ENCODE measurements around the gene SDR42E1.

The SDR42E1 gene

DNA sequence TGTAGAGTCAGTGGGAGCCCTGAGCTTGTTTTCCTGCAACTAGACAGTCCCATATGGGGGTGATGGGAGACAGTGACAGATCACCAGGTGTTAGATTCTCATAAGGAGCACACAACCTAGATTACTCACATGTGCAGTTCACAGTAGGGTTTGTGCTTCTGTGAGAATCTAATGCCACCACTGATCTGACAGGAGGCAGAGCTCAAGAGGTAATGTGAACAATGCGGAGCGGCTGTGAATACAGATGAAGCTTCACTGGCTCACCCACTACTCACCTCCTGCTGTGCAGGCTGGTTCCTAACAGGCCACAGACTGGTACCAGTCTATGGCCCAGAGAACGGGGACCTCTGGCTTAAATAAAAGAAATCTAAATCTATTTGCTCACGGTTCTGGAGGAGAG, 13.6 kb upstream of the SDR42E1 start:
- Histone ChIP-seq H3K4me3 (IDR thresholded peaks at IDR 0.05; ENCODE audit: insufficient read depth, low read depth, low read length) (no peak overlapping the region), H3K27me3 (ENCODE audit: insufficient read depth, low read depth) (no peaks in the 10 kb centered on the region), H3K27ac (no peak overlapping the region), H3K36me3 (ENCODE audit: insufficient read depth) (no peaks in the 10 kb centered on the region), H3K4me1 (ENCODE audit: low read depth, poor library complexity, severe bottlenecking) (no peaks in the 10 kb centered on the region), H3K4me2 (no peak overlapping the region), H3K9ac (no peak overlapping the region), H4K20me1 (ENCODE audit: insufficient read depth) (no peaks in the 10 kb centered on the region), H3K79me2 (ENCODE audit: insufficient read depth, low read depth) (no peaks in the 10 kb centered on the region), H2AFZ (ENCODE audit: low read depth) (no peak overlapping the region)
- TF ChIP-seq, protein P1, sequence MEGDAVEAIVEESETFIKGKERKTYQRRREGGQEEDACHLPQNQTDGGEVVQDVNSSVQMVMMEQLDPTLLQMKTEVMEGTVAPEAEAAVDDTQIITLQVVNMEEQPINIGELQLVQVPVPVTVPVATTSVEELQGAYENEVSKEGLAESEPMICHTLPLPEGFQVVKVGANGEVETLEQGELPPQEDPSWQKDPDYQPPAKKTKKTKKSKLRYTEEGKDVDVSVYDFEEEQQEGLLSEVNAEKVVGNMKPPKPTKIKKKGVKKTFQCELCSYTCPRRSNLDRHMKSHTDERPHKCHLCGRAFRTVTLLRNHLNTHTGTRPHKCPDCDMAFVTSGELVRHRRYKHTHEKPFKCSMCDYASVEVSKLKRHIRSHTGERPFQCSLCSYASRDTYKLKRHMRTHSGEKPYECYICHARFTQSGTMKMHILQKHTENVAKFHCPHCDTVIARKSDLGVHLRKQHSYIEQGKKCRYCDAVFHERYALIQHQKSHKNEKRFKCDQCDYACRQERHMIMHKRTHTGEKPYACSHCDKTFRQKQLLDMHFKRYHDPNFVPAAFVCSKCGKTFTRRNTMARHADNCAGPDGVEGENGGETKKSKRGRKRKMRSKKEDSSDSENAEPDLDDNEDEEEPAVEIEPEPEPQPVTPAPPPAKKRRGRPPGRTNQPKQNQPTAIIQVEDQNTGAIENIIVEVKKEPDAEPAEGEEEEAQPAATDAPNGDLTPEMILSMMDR (conservative IDR thresholded peaks at IDR 0.05; ENCODE audit: low read depth, low read length), result no peak

DNA sequence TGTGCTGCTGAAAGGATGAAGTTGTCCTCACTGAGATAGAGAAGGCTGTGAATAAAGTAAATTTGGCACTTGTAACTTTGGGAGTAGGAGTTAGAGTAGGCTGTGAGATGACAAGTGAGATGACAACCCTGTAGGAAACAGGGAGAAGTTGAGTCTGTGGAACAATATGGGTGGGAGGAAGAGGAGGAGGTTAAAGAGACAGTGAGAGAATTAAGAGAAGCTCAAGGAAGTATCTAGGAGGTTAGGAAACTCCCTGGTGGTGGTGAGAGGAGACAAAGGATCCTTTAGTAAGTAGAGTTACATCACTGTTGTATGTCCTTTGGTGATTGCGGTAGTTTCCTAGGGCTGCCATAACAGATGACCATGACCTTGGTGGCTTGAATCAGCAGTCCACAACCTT, 13.0 kb upstream of the SDR42E1 start:
- Histone ChIP-seq H2AFZ (ENCODE audit: low read depth) (no peak overlapping the region), H3K9ac (no peak overlapping the region), H3K4me3 (IDR thresholded peaks at IDR 0.05; ENCODE audit: insufficient read depth, low read depth, low read length) (no peak overlapping the region), H3K36me3 (ENCODE audit: insufficient read depth) (no peaks in the 10 kb centered on the region), H3K79me2 (ENCODE audit: insufficient read depth, low read depth) (no peaks in the 10 kb centered on the region), H3K27ac (no peak overlapping the region), H3K4me2 (no peak overlapping the region), H3K4me1 (ENCODE audit: low read depth, poor library complexity, severe bottlenecking) (no peaks in the 10 kb centered on the region), H3K27me3 (ENCODE audit: insufficient read depth, low read depth) (no peaks in the 10 kb centered on the region), H4K20me1 (ENCODE audit: insufficient read depth) (no peaks in the 10 kb centered on the region)
- TF ChIP-seq, protein P1 (conservative IDR thresholded peaks at IDR 0.05; ENCODE audit: low read depth, low read length), result no peak

DNA sequence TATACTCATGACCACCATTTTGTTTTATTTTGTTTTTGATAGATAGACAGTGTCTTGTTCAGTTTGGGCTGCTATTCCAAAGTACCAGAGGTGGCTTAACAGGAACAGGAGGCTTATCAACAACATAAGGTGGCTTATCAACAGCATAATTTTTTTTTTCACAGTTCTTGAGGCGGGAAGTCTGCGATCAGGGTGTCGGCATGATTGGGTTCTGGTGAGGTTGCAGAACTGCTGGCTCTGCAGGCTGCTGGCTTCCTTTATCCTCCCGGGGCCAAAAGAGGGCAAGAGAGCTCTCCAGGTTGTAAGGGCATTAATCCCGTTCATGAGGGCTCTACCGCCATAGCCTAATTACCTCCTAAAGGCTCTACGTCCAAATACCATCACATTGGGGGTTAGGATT, 11.9 kb upstream of the SDR42E1 start:
- H3K27me3 ChIP-seq (ENCODE audit: insufficient read depth, low read depth), result no peaks in the 10 kb centered on the region
- H4K20me1 ChIP-seq (ENCODE audit: insufficient read depth), result no peaks in the 10 kb centered on the region
- H3K36me3 ChIP-seq (ENCODE audit: insufficient read depth), result no peaks in the 10 kb centered on the region
- no peak overlapping the region for H3K9ac ChIP-seq
- H3K4me2 ChIP-seq, result no peak overlapping the region
- no peak overlapping the region for H3K4me3 ChIP-seq (IDR thresholded peaks at IDR 0.05; ENCODE audit: insufficient read depth, low read depth, low read length)
- no peak overlapping the region for H2AFZ ChIP-seq (ENCODE audit: low read depth)
- no peaks in the 10 kb centered on the region for H3K79me2 ChIP-seq (ENCODE audit: insufficient read depth, low read depth)
- no peaks in the 10 kb centered on the region for H3K4me1 ChIP-seq (ENCODE audit: low read depth, poor library complexity, severe bottlenecking)
- TF ChIP-seq, protein P1 (conservative IDR thresholded peaks at IDR 0.05; ENCODE audit: low read depth, low read length), result no peak
- no peak overlapping the region for H3K27ac ChIP-seq

DNA sequence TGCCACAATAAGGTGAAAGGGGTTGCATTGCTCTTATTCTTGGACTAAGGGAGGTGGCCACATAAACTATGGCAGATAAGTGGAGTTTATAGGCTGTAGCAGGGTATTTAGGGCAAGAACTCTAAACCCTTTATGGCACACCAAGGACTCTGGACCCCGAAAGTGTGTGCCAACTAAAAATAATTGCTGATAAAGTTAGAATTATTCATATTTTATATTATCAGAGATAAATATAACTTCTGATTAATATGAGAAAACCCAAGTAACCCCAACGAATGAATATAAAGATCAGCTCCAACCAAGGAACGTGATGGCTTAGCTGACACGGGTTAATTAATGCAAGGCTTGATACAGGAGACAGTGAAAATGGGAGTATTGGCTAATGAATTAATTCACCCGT, 8.8 kb upstream of the SDR42E1 start:
- TF ChIP-seq, protein P1 (conservative IDR thresholded peaks at IDR 0.05; ENCODE audit: low read depth, low read length), result no peak
- Histone ChIP-seq H3K4me3 (IDR thresholded peaks at IDR 0.05; ENCODE audit: insufficient read depth, low read depth, low read length) (no peak overlapping the region), H2AFZ (ENCODE audit: low read depth) (no peak overlapping the region), H3K27ac (no peak overlapping the region), H3K4me2 (no peak overlapping the region), H3K79me2 (ENCODE audit: insufficient read depth, low read depth) (no peaks in the 10 kb centered on the region), H3K36me3 (ENCODE audit: insufficient read depth) (no peaks in the 10 kb centered on the region), H3K4me1 (ENCODE audit: low read depth, poor library complexity, severe bottlenecking) (no peaks in the 10 kb centered on the region), H3K27me3 (ENCODE audit: insufficient read depth, low read depth) (no peaks in the 10 kb centered on the region), H3K9ac (no peak overlapping the region), H4K20me1 (ENCODE audit: insufficient read depth) (no peaks in the 10 kb centered on the region)

DNA sequence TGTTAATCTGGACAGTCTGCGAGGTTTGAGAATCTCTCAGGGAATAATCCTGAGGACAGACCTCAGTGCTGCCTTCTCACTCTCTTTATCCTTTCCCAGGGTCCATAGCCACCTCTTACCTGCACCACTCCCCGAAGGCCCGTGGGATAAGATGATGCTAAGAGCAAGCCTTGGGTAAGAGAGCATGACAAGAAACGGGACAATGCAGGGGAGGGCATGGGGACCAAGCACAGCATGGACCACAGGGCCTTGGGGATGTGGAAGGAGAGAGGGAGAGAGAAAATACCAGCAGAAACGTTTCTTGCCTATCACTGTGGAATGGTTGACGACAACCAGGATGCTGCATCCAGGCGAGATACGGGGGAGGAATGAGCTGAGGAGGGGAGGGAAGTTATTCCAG, 8.3 kb upstream of the SDR42E1 start:
- Histone ChIP-seq H3K4me3 (IDR thresholded peaks at IDR 0.05; ENCODE audit: insufficient read depth, low read depth, low read length) (no peak overlapping the region), H3K27ac (no peak overlapping the region), H4K20me1 (ENCODE audit: insufficient read depth) (no peaks in the 10 kb centered on the region), H3K4me2 (no peak overlapping the region), H3K4me1 (ENCODE audit: low read depth, poor library complexity, severe bottlenecking) (no peaks in the 10 kb centered on the region), H3K79me2 (ENCODE audit: insufficient read depth, low read depth) (no peaks in the 10 kb centered on the region), H3K27me3 (ENCODE audit: insufficient read depth, low read depth) (no peaks in the 10 kb centered on the region), H3K9ac (no peak overlapping the region), H3K36me3 (ENCODE audit: insufficient read depth) (no peaks in the 10 kb centered on the region), H2AFZ (ENCODE audit: low read depth) (no peak overlapping the region)
- TF ChIP-seq, protein P1 (conservative IDR thresholded peaks at IDR 0.05; ENCODE audit: low read depth, low read length), result no peak
